Activated CD8-positive, alpha-beta memory T cell treated with anti-CD3 and anti-CD28 coated beads, Interleukin-2, amount 10 ng/mL, durations not matched to agents 7 days and 5 days (primary cell): ENCODE measurements around the gene FAM114A1. TPM values are rescaled to one million over a fixed set of nuclear protein-coding genes. Genes with fewer than 3 reads are reported as not detected.

Experiments used
- ATAC-seq: fragments of 150-1000 bp; cut with Tn5 transposase; one replicate; pipeline ENCODE4 v1.10.0; 2021; ENCODE audit warnings: moderate library complexity
- CTCF ChIA-PET: fragments of 350-600 bp; sonication (Branson Sonifier 250); formaldehyde crosslinking; loops from one replicate; lab custom pipeline; 2021; ENCODE audit warnings: antibody characterized with exemption; lab: Charles Lee
- DNase-seq: peaks from one replicate; pipeline ENCODE4 v3.0.0-alpha.2; 2020
- H3K27ac Mint-ChIP-seq: one replicate; pipeline ENCODE4 v1.8.0; 2021; ENCODE audit warnings: mild to moderate bottlenecking, mixed read lengths
- H3K27me3 Mint-ChIP-seq: one replicate; pipeline ENCODE4 v1.8.0; 2021; ENCODE audit warnings: mixed read lengths
- H3K36me3 Mint-ChIP-seq: one replicate; pipeline ENCODE4 v1.8.0; 2021; ENCODE audit warnings: mild to moderate bottlenecking, mixed read lengths
- H3K4me1 Mint-ChIP-seq: one replicate; pipeline ENCODE4 v1.8.0; 2021; ENCODE audit warnings: mixed read lengths
- H3K4me3 Mint-ChIP-seq: one replicate; pipeline ENCODE4 v1.8.0; 2021; ENCODE audit warnings: mild to moderate bottlenecking, moderate library complexity, mixed read lengths
- H3K9me3 Mint-ChIP-seq: one replicate; pipeline ENCODE4 v1.8.0; 2022; ENCODE audit warnings: low read depth, mixed read lengths
- total RNA-seq, 2 experiments: library from RNA; stranded (reverse); gene quantifications; one replicate each; pipeline ENCODE4 v1.2.3, GENCODE V29; 2021

The FAM114A1 gene
- total RNA-seq, 2 experiments from 2014 or later: 0.40 TPM; not detected in 1

DNA sequence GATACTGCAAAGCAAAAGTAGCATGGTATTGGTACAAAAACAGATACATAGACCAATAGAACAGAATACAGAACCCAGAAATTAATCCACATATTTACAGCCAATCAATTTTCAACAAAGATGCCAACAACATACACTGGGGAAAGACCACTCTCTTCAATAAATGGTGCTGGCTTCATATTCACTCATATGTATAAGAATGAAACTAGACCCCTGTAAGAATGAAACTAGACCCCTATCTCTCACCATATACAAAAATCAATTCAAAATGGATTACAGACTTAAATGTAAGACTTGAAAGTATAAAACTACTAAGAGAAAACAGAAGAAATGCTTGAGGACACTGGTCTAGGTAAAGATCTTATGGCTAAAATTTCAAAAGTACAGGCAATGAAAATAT is 30.3 kb upstream of the FAM114A1 start:
- no peak for ATAC-seq
- H3K36me3 Mint-ChIP-seq: peaks cover 17% of the 10 kb centered on the region
- CTCF ChIA-PET: no interaction called here
- no peak for DNase-seq
- no peaks in the 10 kb centered on the region for H3K27me3 Mint-ChIP-seq
- H3K4me3 Mint-ChIP-seq: no peak overlapping the region
- H3K27ac Mint-ChIP-seq: no peak overlapping the region
- H3K9me3 Mint-ChIP-seq: peaks cover 8% of the 10 kb centered on the region
- H3K4me1 Mint-ChIP-seq: peaks cover 11% of the 10 kb centered on the region

DNA sequence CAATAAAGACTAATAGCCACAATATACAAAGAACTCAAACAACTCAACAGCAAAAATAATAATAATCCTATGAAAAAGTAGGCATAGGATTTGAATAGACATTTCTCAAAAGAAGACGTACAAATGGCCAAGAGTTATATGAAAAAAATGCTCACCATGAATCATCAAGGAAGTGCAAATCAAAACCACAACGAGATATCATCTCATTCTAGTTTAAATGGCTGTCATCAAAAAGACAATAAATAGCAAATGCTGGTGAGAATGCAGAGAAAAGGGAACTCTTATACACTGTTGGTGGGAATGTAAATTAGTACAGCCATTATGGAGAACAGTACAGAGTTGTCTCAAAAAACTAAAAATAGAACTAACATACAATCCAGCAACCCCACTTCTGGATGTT is 29.8 kb upstream of the FAM114A1 start:
- Mint-ChIP-seq H3K4me3 (no peak overlapping the region), H3K27me3 (no peaks in the 10 kb centered on the region), H3K36me3 (peaks cover 17% of the 10 kb centered on the region), H3K4me1 (peaks cover 11% of the 10 kb centered on the region), H3K27ac (no peak overlapping the region), H3K9me3 (peaks cover 8% of the 10 kb centered on the region)
- no peak for ATAC-seq
- DNase-seq: no peak
- CTCF ChIA-PET: no interaction called here

DNA sequence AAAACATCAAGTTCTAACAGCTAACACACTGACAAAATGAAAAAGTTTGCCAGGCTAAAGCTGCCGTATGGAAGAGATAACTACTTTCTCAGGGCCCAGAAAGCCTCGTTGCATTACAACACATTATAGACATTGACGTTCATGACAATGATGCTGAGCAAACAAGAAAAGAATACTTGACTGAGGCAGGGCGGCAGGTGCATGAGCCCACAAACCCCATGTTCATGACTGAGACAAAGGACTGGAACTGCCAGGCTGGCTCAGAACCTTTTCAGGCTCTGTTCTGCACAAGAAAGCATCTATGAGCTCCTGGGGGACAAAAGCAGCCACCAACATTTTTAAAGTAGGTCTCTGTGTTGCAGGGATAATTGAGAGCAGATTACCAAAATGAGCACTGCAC is 24.6 kb upstream of the FAM114A1 start:
- CTCF ChIA-PET: interaction anchor here (1.0 kb wide), 1 partner anchor 18 kb away, joined by 3 read pairs; no protein-coding TSS in a partner anchor
- ATAC-seq (no peak), DNase-seq (no peak)
- H3K4me3 Mint-ChIP-seq: no peak overlapping the region
- H3K36me3 Mint-ChIP-seq: peaks cover 5% of the 10 kb centered on the region
- H3K9me3 Mint-ChIP-seq: no peaks in the 10 kb centered on the region
- H3K27ac Mint-ChIP-seq: no peak overlapping the region
- H3K4me1 Mint-ChIP-seq: peaks cover 1% of the 10 kb centered on the region
- no peaks in the 10 kb centered on the region for H3K27me3 Mint-ChIP-seq

- H3K4me3 Mint-ChIP-seq: no peak overlapping the region
- H3K36me3 Mint-ChIP-seq: peaks cover 3% of the 10 kb centered on the region
- H3K27ac Mint-ChIP-seq: no peak overlapping the region
- CTCF ChIA-PET: interaction anchor here (1.3 kb wide), 1 partner anchor 15 kb away, joined by 7 read pairs; no protein-coding TSS in a partner anchor
- ATAC-seq: no peak
- H3K9me3 Mint-ChIP-seq: no peaks in the 10 kb centered on the region
- H3K4me1 Mint-ChIP-seq: no peaks in the 10 kb centered on the region
- H3K27me3 Mint-ChIP-seq: peaks cover 6% of the 10 kb centered on the region
- no peak for DNase-seq
These were observed 21.6 kb upstream of the FAM114A1 start for GRCh38 chr4:38846015-38846414.

- no peak for ATAC-seq
- peaks cover 2% of the 10 kb centered on the region for H3K27me3 Mint-ChIP-seq
- peaks cover 24% of the 10 kb centered on the region for H3K4me1 Mint-ChIP-seq
- no peak for DNase-seq
- H3K36me3 Mint-ChIP-seq: no peaks in the 10 kb centered on the region
- H3K27ac Mint-ChIP-seq: no peak overlapping the region
- H3K9me3 Mint-ChIP-seq: no peaks in the 10 kb centered on the region
- CTCF ChIA-PET: interaction anchor here (0.8 to 3.6 kb wide), 9 partner anchors 12 to 676 kb away, joined by 3 to 49 read pairs (median 4); partner anchors contain the start of genes FAM114A1 and TLR10
- peak overlapping the region; percentile 78 for H3K4me3 Mint-ChIP-seq
These were observed 12.1 kb upstream of the FAM114A1 start for GRCh38 chr4:38855466-38855865.

DNA sequence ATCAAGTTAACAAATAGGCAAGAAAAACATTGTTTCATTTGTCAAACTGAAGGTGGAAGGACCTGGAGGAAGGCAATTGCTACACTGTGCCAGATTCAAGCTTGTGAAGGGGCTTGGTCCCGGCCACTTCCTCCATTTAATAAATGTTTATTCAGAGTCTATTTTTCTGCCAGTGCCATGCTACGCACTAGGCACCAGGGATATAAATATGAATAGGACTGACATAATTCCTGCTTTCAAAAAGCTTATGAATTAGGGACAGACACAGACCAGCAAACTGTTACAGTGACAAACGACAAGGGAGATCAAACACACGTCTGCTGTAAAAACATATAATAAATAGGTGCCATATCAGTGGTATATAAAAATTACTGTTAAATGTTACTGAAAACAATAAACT is 11.6 kb upstream of the FAM114A1 start:
- Mint-ChIP-seq H3K27ac (peak overlapping the region; percentile 84), H3K4me3 (peak overlapping the region; percentile 78), H3K9me3 (no peaks in the 10 kb centered on the region), H3K27me3 (peaks cover 4% of the 10 kb centered on the region), H3K4me1 (peaks cover 24% of the 10 kb centered on the region), H3K36me3 (no peaks in the 10 kb centered on the region)
- DNase-seq (no peak), ATAC-seq (peak; percentile 11)
- CTCF ChIA-PET: interaction anchor here (0.8 to 3.6 kb wide), 12 partner anchors 11 to 676 kb away, joined by 3 to 49 read pairs (median 4); partner anchors contain the start of genes FAM114A1, TLR1 and TLR10

DNA sequence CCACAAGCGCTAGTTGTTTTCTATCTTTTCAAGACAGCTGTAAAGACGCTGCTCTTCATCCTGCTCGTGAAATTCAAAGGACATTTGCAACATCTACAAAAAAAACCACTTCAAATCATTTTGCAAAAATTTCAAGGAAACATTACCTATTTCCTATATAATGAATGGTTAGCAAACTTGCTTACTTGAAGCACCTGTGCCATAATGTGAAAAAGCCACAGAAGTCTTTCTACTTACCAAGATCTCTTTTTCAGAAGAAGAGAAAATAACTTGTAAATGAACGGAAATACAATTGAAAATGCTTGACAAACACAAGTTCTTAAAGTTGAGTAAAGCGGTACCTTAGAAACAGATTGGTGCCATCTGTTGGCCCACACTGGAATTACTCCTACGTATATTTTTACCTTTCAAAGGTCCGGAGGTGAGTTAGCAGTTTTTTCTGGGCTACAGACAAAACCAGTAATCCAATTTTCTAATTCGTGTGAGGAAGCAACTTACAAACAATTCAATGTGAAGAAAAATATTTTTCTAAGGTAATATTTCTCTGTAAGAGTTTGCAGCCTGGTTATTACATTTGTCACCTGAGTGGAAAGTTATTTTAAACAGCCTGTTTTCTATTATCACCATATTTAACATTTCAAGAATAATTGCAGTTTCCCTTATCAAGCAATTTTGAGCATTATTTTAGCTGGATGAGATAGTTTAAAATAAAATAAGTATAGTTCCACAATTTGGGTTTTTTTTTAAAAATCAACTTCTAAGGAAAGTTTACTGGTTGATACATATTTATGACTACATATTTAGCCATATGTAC is 10.9 kb upstream of the FAM114A1 start, which contains the start of gene TLR6:
TLR6 (minus strand) TSS at position 294 of the 814 bp plus-strand sequence. CDS start 27,344 bp downstream, outside the sequence.
- H3K4me1 Mint-ChIP-seq: peaks cover 24% of the 10 kb centered on the region
- H3K9me3 Mint-ChIP-seq: no peaks in the 10 kb centered on the region
- ATAC-seq: peak; percentile 75
- peak within 1 kb of the TSS; percentile 78 for H3K4me3 Mint-ChIP-seq
- CTCF ChIA-PET: interaction anchor here (0.9 to 3.6 kb wide), 9 partner anchors 10 to 677 kb away, joined by 3 to 49 read pairs (median 4); partner anchors contain the start of genes FAM114A1, TLR1 and TLR10
- peak within 1 kb of the TSS; percentile 84 for H3K27ac Mint-ChIP-seq
- no peaks in the 10 kb centered on the region for H3K36me3 Mint-ChIP-seq
- peak; percentile 75 for DNase-seq
- peaks cover 10% of the 10 kb centered on the region for H3K27me3 Mint-ChIP-seq

DNA sequence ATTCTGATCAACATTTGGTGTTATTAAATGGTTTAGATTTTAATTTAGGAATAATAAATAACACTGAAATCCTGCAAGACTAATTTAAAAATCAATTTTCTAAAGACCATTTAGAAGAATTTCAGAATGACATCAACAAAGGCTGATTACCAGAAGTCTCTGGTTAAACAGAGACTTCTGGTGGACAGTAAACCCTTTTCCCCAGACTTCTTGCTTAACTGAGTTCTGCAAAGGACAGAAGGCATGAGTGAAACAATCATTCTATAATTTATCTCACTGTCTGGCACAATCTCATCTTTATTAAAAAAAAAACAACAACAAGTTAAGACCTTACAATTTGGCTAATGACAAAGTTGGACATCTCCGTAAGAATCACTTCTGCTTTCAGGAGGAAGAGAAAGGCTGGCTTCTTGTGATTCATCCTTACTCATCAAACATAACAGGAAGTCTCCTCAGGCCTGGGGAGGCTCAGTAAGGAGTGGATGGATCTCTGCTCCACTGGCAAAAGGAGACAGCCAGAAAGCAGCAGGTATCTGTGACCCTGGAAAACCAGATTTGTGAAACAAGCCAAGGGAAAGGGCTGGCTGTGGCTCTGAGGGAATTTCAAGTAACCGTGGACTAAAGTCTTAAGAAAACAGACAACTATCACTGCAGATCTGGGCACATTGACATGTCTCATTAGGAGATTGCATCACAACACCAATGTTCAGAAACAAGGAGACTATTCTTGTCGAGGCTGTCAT is 10.1 kb upstream of the FAM114A1 start:
- peak overlapping the region; percentile 2 for H3K27ac Mint-ChIP-seq
- H3K4me1 Mint-ChIP-seq: peaks cover 24% of the 10 kb centered on the region
- ATAC-seq: no peak
- no peaks in the 10 kb centered on the region for H3K9me3 Mint-ChIP-seq
- H3K4me3 Mint-ChIP-seq: no peak overlapping the region
- DNase-seq: no peak
- H3K27me3 Mint-ChIP-seq: peaks cover 13% of the 10 kb centered on the region
- H3K36me3 Mint-ChIP-seq: no peaks in the 10 kb centered on the region
- CTCF ChIA-PET: interaction anchor here (1.4 to 3.6 kb wide), 2 partner anchors 54 to 97 kb away, joined by 6 to 49 read pairs; partner anchors contain the start of gene TLR1

GRCh38 chr4:38858097-38858420 is 9.5 kb upstream of the FAM114A1 start:
- H3K9me3 Mint-ChIP-seq: no peaks in the 10 kb centered on the region
- CTCF ChIA-PET: interaction anchor here (0.9 to 4.1 kb wide), 2 partner anchors 98 to 489 kb away, joined by 3 to 50 read pairs; no protein-coding TSS in a partner anchor
- peaks cover 16% of the 10 kb centered on the region for H3K27me3 Mint-ChIP-seq
- H3K36me3 Mint-ChIP-seq: no peaks in the 10 kb centered on the region
- no peak overlapping the region for H3K4me3 Mint-ChIP-seq
- H3K27ac Mint-ChIP-seq: peak overlapping the region; percentile 2
- peaks cover 24% of the 10 kb centered on the region for H3K4me1 Mint-ChIP-seq
- DNase-seq (no peak), ATAC-seq (no peak)

GRCh38 chr4:38859501-38859900 is 8.1 kb upstream of the FAM114A1 start:
- DNase-seq (no peak), ATAC-seq (no peak)
- H3K9me3 Mint-ChIP-seq: no peaks in the 10 kb centered on the region
- no peak overlapping the region for H3K4me3 Mint-ChIP-seq
- peaks cover 24% of the 10 kb centered on the region for H3K4me1 Mint-ChIP-seq
- CTCF ChIA-PET: interaction anchor here (0.6 to 4.1 kb wide), 7 partner anchors 12 to 680 kb away, joined by 3 to 50 read pairs (median 4); partner anchors contain the start of gene TLR10
- no peaks in the 10 kb centered on the region for H3K36me3 Mint-ChIP-seq
- H3K27ac Mint-ChIP-seq: no peak overlapping the region
- peaks cover 31% of the 10 kb centered on the region for H3K27me3 Mint-ChIP-seq

DNA sequence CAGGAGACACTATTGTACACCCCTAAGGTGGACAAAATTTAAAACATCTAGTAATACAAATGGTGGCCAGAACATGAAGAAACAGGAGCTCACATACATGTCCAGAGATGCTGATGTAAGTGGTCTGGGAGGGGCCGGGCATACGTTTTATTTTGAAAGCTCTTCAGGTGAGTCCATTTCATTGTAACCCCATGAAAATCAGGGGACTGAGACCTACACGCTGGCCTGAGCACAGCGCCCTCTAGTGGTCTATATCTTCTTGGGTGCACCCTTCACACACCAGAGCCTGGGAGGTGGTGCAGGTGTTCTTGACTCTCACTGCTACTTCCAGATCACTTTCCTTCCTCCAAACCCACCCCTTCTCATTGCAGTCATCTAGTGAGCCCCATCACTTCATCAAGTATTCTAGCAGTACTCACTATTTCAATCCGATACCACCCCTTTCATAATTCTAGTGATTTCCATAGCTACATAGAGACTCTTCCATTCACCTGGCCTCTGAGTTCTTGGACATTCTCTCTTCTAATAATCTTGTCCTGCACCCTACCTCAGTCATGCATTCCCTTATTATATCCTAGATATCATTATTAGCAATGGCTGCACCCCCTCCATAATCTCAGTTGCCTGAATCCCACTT is 6.7 kb upstream of the FAM114A1 start:
- CTCF ChIA-PET: interaction anchor here (0.6 to 4.1 kb wide), 33 partner anchors 9 to 681 kb away, joined by 3 to 50 read pairs (median 3); partner anchors contain the start of genes TLR1 and TLR10
- H3K4me3 Mint-ChIP-seq: no peak overlapping the region
- no peak overlapping the region for H3K27ac Mint-ChIP-seq

GRCh38 chr4:38861791-38862190 is 5.8 kb upstream of the FAM114A1 start:
- no peak for DNase-seq
- no peak for ATAC-seq
- Mint-ChIP-seq H3K36me3 (no peaks in the 10 kb centered on the region), H3K4me1 (peaks cover 11% of the 10 kb centered on the region), H3K9me3 (no peaks in the 10 kb centered on the region), H3K27me3 (peaks cover 44% of the 10 kb centered on the region), H3K27ac (no peak overlapping the region), H3K4me3 (no peak overlapping the region)
- CTCF ChIA-PET: interaction anchor here (1.0 to 4.1 kb wide), 5 partner anchors 10 to 186 kb away, joined by 3 to 50 read pairs (median 6); partner anchors contain the start of gene TLR1

More for the DNA sequence above, 6.7 kb upstream of the FAM114A1 start:
- no peaks in the 10 kb centered on the region for H3K9me3 Mint-ChIP-seq
- H3K4me1 Mint-ChIP-seq: peaks cover 20% of the 10 kb centered on the region
- ATAC-seq (peak; percentile 73), DNase-seq (peak; percentile 70)
- H3K36me3 Mint-ChIP-seq: no peaks in the 10 kb centered on the region
- peaks cover 41% of the 10 kb centered on the region for H3K27me3 Mint-ChIP-seq
